ENCODE results near the gene DHDH. TPM values are rescaled to one million over a fixed set of nuclear protein-coding genes. Genes with fewer than 3 reads are reported as not detected.

DHDH gene
- total and polyA plus RNA-seq, 2 of the 13 experiments (the other 11 are each of a cell fraction or from before 2014, with no cell fraction given), result 0.13 to 0.91 TPM

- H3K4me3 ChIP-seq (replicated peaks in 1 of 3; ENCODE audit: insufficient read depth in 1 of 3, low read depth in 2 of 3, low read length in 3 of 3), result no peak overlapping the region
- H2AFZ ChIP-seq (ENCODE audit: low read length), result no peak overlapping the region
- H3K4me2 ChIP-seq (ENCODE audit: low read depth, low read length), result no peak overlapping the region
- ChIA-PET POLR2A (no interaction called here), CTCF (ENCODE audit: low intra/inter-chr PET ratio, low total read pairs) (no interaction called here)
- peaks cover 18 to 64% of the 10 kb centered on the region in 2 experiments for H3K36me3 ChIP-seq (replicated peaks in 1 of 2; ENCODE audit: control insufficient read depth in 1 of 2, insufficient read depth in 2 of 2, low read length in 2 of 2)
- 96% methylated on average over 8 of the region's 9 CpGs for WGBS (ENCODE audit: low lambda C conversion rate)
- H3K79me2 ChIP-seq (ENCODE audit: insufficient read depth, low read length), result no peaks in the 10 kb centered on the region
- in situ Hi-C loops (cut with HindIII; ENCODE audit: extremely low pct_ligation_motif_present, low pct_unique_long_range_greater_than_20kb) (no loop called here), intact Hi-C loops (cut with micrococcal nuclease; ENCODE audit: unreplicated experiment) (no loop called here)
- BruUV-seq (replicated peaks), result TSS peak; percentile 34
- no peak for TF ChIP-seq HNRNPL (IDR thresholded peaks at IDR 0.05; ENCODE audit: low read depth, low read length)
- peak; percentile 81 for TF ChIP-seq HCFC1 (IDR thresholded peaks at IDR 0.05; ENCODE audit: low read depth, low read length)
- no peak for TF ChIP-seq PATZ1 (CRISPR knock-in tag; IDR thresholded peaks at IDR 0.05)
- TF ChIP-seq ZNF143 (CRISPR knock-in tag; IDR thresholded peaks at IDR 0.05), result peak; percentile 91
- TF ChIP-seq THAP11 (CRISPR knock-in tag; IDR thresholded peaks at IDR 0.05), result peak; percentile 98
- no peak for TF ChIP-seq SYNCRIP (IDR thresholded peaks at IDR 0.05; ENCODE audit: insufficient read depth, low read depth, low read length)
- no peak for TF ChIP-seq BCLAF1 (IDR thresholded peaks at IDR 0.05)
- peak; percentile 66 for TF ChIP-seq SUZ12 (IDR thresholded peaks at IDR 0.05; ENCODE audit: low read depth, low read length)
- TF ChIP-seq ZNF235 (CRISPR knock-in tag; IDR thresholded peaks at IDR 0.05; ENCODE audit: borderline replicate concordance), result no peak
- TF ChIP-seq REST (IDR thresholded peaks at IDR 0.05; ENCODE audit: borderline replicate concordance in 1 of 2, low read depth in 1 of 2, low read length in 2 of 2), result no peak
- TF ChIP-seq CREM (IDR thresholded peaks at IDR 0.05), result peak; percentile 38; the same call in 1 of the 2 replicates
- no peak for TF ChIP-seq CREM (CRISPR knock-in tag; IDR thresholded peaks at IDR 0.05)
- no peak for TF ChIP-seq MEIS1 (CRISPR knock-in tag; IDR thresholded peaks at IDR 0.05; ENCODE audit: borderline replicate concordance)
- no peaks in the 10 kb centered on the region for H4K20me1 ChIP-seq (ENCODE audit: insufficient read depth, low read length)
- H3K27ac ChIP-seq (ENCODE audit: extremely low read length, insufficient read depth, low read length), result no peak overlapping the region
- ATAC-seq (peak; percentile 35; the same call in 1 of the 3 replicates), FAIRE-seq (no peak), DNase-seq (ENCODE audit: low spot score) (no peak)
- H3K4me1 ChIP-seq (ENCODE audit: insufficient read depth, low read length), result peaks cover 7% of the 10 kb centered on the region
- no peaks in the 10 kb centered on the region for H3K27me3 ChIP-seq (ENCODE audit: control insufficient read depth in 1 of 2, insufficient read depth in 2 of 2, low read length in 2 of 2)
- no peak overlapping the region for H3K9ac ChIP-seq (ENCODE audit: insufficient read depth, low read depth, low read length)
- H3K9me3 ChIP-seq (ENCODE audit: low read length), result no peaks in the 10 kb centered on the region
Observed at GRCh38 chr19:48913114-48913889, 20.2 kb upstream of the DHDH start.
